ENCODE measurements around the gene HOXA3.

GRCh38 chr7:27158436-27159265 is 6.3 kb upstream of the HOXA3 start:
- TF ChIP-seq CTCF (IDR thresholded peaks at IDR 0.05) (no peak), POLR2A (IDR thresholded peaks at IDR 0.05) (no peak)

Data from esophagus squamous epithelium (tissue), 4 donors.